GM13977 (cell line): ENCODE results near the gene DHDH.

Experiments used
- DNase-seq: peaks from one replicate; pipeline ENCODE4 v3.0.0; 2012; ENCODE audit warnings: low spot score
- CTCF ChIP-seq: IDR thresholded peaks from 2 replicates; pipeline ENCODE4 v1.5.1; 2012; ENCODE audit warnings: mild to moderate bottlenecking, control low read depth; ENCODE audit not compliant: insufficient read depth; ENCODE audit errors: extremely low read depth, missing control alignments
- in situ Hi-C: fragments of 300-500 bp; cut with MboI; formaldehyde crosslinking; loops from one replicate; pipeline ENCODE4 v1.12.0; 2022; ENCODE audit warnings: low sequenced_read_pairs, low pct_unique_long_range_greater_than_20kb, mixed read lengths, inconsistent platforms; ENCODE audit not compliant: unreplicated experiment

The DHDH gene

GRCh38 chr19:48943081-48943480 lies 9.6 kb downstream of the DHDH start:
- in situ Hi-C loops: no loop called here
- DNase-seq: no peak
- no peak for TF ChIP-seq CTCF

- DNase-seq: no peak
- in situ Hi-C loops: no loop called here
- no peak for TF ChIP-seq CTCF
Measured at GRCh38 chr19:48945415-48945814, 11.9 kb downstream of the DHDH start.

- in situ Hi-C loops: no loop called here
- DNase-seq: no peak
- no peak for TF ChIP-seq CTCF
Measured at GRCh38 chr19:48945817-48946216, 12.3 kb downstream of the DHDH start.

- DNase-seq: no peak
- in situ Hi-C loops: no loop called here
- TF ChIP-seq CTCF: no peak
Measured at GRCh38 chr19:48946463-48947257, 13.2 kb downstream of the DHDH start.

- no peak for TF ChIP-seq CTCF
- no peak for DNase-seq
- in situ Hi-C loops: no loop called here
Measured at GRCh38 chr19:48947258-48947542, 13.7 kb downstream of the DHDH start.

GRCh38 chr19:48950159-48950558 lies 16.7 kb downstream of the DHDH start:
- in situ Hi-C loops: loop anchor here (25.0 kb wide), 2 partner anchors 88 to 313 kb away; partner anchors contain the start of genes CA11, DBP, PLEKHA4 and PPP1R15A
- TF ChIP-seq CTCF: no peak
- no peak for DNase-seq
